GM12872 (cell line): Measurements from ENCODE around the gene RBM10.

Experiments used
- TF ChIP-seq, protein P1 (sequence below): IDR thresholded peaks from 3 replicates; pipeline ENCODE4 v1.5.1; 2011; ENCODE audit warnings: low read depth, mild to moderate bottlenecking, low read length, moderate library complexity; ENCODE audit not compliant: insufficient read depth

RBM10 gene

DNA sequence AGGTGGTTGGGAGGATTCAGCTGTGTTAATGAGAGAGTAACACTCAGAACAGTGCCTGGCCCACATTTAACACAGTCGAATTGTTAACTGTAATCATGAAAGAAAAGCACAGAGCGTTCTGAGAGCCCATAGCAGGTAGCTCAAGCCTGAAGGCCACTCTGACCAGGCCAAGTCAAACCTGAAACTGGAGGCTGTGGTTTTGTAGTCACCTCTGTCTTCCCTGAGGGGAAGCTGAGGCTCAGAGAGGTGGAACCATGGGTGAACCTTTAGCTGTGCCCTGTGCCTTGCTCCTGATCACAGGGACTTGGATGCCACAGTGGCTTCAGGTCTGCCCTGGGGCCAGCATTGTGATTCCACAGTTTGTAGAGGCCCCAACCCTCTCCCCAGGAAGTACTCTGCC, 32.1 kb downstream of the RBM10 start:
- TF ChIP-seq, protein P1, sequence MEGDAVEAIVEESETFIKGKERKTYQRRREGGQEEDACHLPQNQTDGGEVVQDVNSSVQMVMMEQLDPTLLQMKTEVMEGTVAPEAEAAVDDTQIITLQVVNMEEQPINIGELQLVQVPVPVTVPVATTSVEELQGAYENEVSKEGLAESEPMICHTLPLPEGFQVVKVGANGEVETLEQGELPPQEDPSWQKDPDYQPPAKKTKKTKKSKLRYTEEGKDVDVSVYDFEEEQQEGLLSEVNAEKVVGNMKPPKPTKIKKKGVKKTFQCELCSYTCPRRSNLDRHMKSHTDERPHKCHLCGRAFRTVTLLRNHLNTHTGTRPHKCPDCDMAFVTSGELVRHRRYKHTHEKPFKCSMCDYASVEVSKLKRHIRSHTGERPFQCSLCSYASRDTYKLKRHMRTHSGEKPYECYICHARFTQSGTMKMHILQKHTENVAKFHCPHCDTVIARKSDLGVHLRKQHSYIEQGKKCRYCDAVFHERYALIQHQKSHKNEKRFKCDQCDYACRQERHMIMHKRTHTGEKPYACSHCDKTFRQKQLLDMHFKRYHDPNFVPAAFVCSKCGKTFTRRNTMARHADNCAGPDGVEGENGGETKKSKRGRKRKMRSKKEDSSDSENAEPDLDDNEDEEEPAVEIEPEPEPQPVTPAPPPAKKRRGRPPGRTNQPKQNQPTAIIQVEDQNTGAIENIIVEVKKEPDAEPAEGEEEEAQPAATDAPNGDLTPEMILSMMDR, result no peak

- TF ChIP-seq, protein P1, result no peak
Measured at GRCh38 chrX:47178337-47178736, 33.3 kb downstream of the RBM10 start.

- TF ChIP-seq, protein P1, result no peak
Measured at GRCh38 chrX:47179221-47179927, 34.4 kb downstream of the RBM10 start.

DNA sequence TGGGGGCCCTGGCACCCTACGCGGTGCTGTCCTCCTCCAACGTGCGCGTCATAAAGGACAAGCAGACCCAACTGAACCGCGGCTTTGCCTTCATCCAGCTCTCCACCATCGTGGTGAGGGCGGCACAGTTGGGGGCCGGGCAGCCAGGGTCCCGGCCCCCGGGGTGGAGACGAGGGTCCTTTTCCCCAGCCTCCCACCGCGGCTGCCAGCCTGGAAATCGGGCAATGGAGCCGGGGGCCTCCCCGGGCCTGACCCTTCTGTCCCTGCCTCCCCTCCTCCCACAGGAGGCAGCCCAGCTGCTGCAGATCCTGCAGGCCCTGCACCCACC, 34.9 kb downstream of the RBM10 start:
- TF ChIP-seq, protein P1, result no peak

DNA sequence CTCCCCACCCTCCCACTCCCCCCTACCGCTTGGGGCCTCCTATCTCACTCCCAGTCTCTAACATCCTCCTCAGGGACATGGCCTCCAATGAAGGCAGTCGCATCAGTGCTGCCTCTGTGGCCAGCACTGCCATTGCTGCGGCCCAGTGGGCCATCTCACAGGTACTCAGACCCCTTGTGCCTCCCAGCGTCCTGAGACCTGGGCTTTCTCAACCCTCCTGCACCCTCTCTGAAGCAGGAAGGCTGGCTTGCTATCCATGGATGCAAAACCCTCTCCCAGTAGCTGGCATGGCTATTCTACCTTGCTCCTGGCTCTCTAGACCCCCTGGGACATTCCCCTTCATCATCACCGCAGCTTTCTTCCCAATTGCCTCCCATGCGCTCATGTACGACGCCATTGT, 35.3 kb downstream of the RBM10 start:
- TF ChIP-seq, protein P1, result no peak

GRCh38 chrX:47181301-47181700, 36.3 kb downstream of the RBM10 start:
- TF ChIP-seq, protein P1, result no peak

- TF ChIP-seq, protein P1, result no peak
Measured at GRCh38 chrX:47182106-47182700, 37.2 kb downstream of the RBM10 start.
